Keratinocyte (primary cell): ENCODE measurements around the gene OS9. TPM values are rescaled to one million over a fixed set of nuclear protein-coding genes. Genes with fewer than 3 reads are reported as not detected.

Source experiments
- DNase-seq: peaks from one replicate; pipeline ENCODE4 v3.0.0-alpha.2; 2011; ENCODE audit warnings: low read depth, missing footprints, low spot score
- FAIRE-seq: peaks from 2 replicates; lab custom pipeline; 2011; peaks lifted over from hg19 to GRCh38; lab: Jason Lieb, UNC
- H2AFZ ChIP-seq: 2 replicates; pipeline ENCODE4 v1.6.0; 2012; ENCODE audit warnings: low read length, control low read depth, inconsistent platforms; ENCODE audit not compliant: control insufficient read depth
- H3K27ac ChIP-seq: 2 replicates; pipeline ENCODE4 v1.5.1; 2011; ENCODE audit warnings: low read length; ENCODE audit not compliant: control insufficient read depth, insufficient read depth
- H3K27me3 ChIP-seq: 3 replicates; pipeline ENCODE4 v1.6.0; 2011; ENCODE audit warnings: low read length; ENCODE audit not compliant: control insufficient read depth, insufficient read depth; ENCODE audit errors: extremely low read depth
- H3K36me3 ChIP-seq, 2 experiments: 2 replicates in 1 of 2; 3 replicates in 1 of 2; pipeline ENCODE4 v1.5.1; 2011; ENCODE audit warnings: low read length in 2 of 2, mild to moderate bottlenecking in 1 of 2; ENCODE audit not compliant: control insufficient read depth in 2 of 2, insufficient read depth in 2 of 2; ENCODE audit errors: extremely low read depth in 1 of 2
- H3K4me1 ChIP-seq: 3 replicates; pipeline ENCODE4 v1.5.1; 2011; ENCODE audit warnings: low read length; ENCODE audit not compliant: control insufficient read depth, insufficient read depth; ENCODE audit errors: extremely low read depth
- H3K4me2 ChIP-seq: 3 replicates; pipeline ENCODE4 v1.6.0; 2011; ENCODE audit warnings: low read depth, low read length; ENCODE audit not compliant: control insufficient read depth, insufficient read depth; ENCODE audit errors: extremely low read depth
- H3K4me3 ChIP-seq, 3 experiments: fragments of 200-600 bp in 1 of 3; sonication (generic) in 1 of 3; 2 replicates in 2 of 3; 3 replicates in 1 of 3; pipeline ENCODE4 v1.5.1; 2011 to 2016; ENCODE audit warnings: low read length in 3 of 3, mild to moderate bottlenecking in 3 of 3, control low read depth in 2 of 3, inconsistent platforms in 1 of 3, low read depth in 1 of 3, mixed read lengths in 1 of 3, mixed run types in 1 of 3, moderate library complexity in 1 of 3; ENCODE audit not compliant: control insufficient read depth in 2 of 3, insufficient read depth in 2 of 3; ENCODE audit errors: extremely low read depth in 1 of 3
- H3K79me2 ChIP-seq: 2 replicates; pipeline ENCODE4 v1.6.0; 2012; ENCODE audit warnings: low read length; ENCODE audit not compliant: control insufficient read depth, insufficient read depth
- H3K9ac ChIP-seq: 3 replicates; pipeline ENCODE4 v1.6.0; 2011; ENCODE audit warnings: low read length; ENCODE audit not compliant: control insufficient read depth, insufficient read depth; ENCODE audit errors: extremely low read depth
- H3K9me1 ChIP-seq: 3 replicates; pipeline ENCODE4 v1.6.0; 2011; ENCODE audit warnings: low read length; ENCODE audit not compliant: control insufficient read depth, insufficient read depth; ENCODE audit errors: extremely low read depth
- H3K9me3 ChIP-seq: 2 replicates; pipeline ENCODE4 v1.5.1; 2012; ENCODE audit warnings: low read depth, low read length; ENCODE audit not compliant: control insufficient read depth
- H4K20me1 ChIP-seq: 3 replicates; pipeline ENCODE4 v1.6.0; 2011; ENCODE audit warnings: low read length; ENCODE audit not compliant: control insufficient read depth, insufficient read depth; ENCODE audit errors: extremely low read depth
- CTCF ChIP-seq, 3 experiments: IDR thresholded peaks in 1 of 3; conservative IDR thresholded peaks in 1 of 3; optimal IDR thresholded peaks in 1 of 3; 2 replicates in 2 of 3; 3 replicates in 1 of 3; pipeline versions ENCODE3 to v1.5.1; 2011; ENCODE audit warnings: low read length in 3 of 3, mild to moderate bottlenecking in 3 of 3, moderate library complexity in 2 of 3, control low read depth in 1 of 3, inconsistent platforms in 1 of 3; ENCODE audit not compliant: insufficient read depth in 2 of 3; ENCODE audit errors: extremely low read depth in 1 of 3
- EZH2 ChIP-seq: IDR thresholded peaks from one replicate; pipeline ENCODE4 v1.6.1; 2012; ENCODE audit warnings: inconsistent platforms, mild to moderate bottlenecking, low read length, moderate library complexity
- dilution Hi-C: fragments of 300-500 bp; cut with MboI; formaldehyde crosslinking; loops from one replicate; pipeline ENCODE4 v1.7.0; 2020; ENCODE audit warnings: low sequenced_read_pairs; ENCODE audit not compliant: extremely low pct_ligation_motif_present
- polyA plus RNA-seq, 5 experiments: library from polyadenylated mRNA; depleted of rRNA in 3 of 5; stranded (reverse) in 3 of 5; stranded (forward) in 1 of 5; unstranded in 1 of 5; fragments of >200 nt; gene quantifications; 1 replicate in 1 of 5; 2 replicates in 3 of 5; 3 replicates in 1 of 5; pipeline versions ENCODE4 v1.2.1 to v1.2.3, GENCODE V29; 2011 to 2012; ENCODE audit warnings: missing spikeins in 2 of 5, low read depth in 1 of 5, low replicate concordance in 1 of 5

Gene OS9
- polyA plus RNA-seq, 1 donor (not counting 4 experiments of a cell fraction or from before 2014, with no cell fraction given), result 82.2 TPM

GRCh38 chr12:57679697-57680096, 14.2 kb upstream of the OS9 start:
- Histone ChIP-seq H3K4me1 (no peaks in the 10 kb centered on the region), H3K4me3 (no peak overlapping the region), H2AFZ (no peak overlapping the region), H3K79me2 (no peaks in the 10 kb centered on the region), H3K4me2 (no peak overlapping the region), H3K36me3 (no peaks in the 10 kb centered on the region), H3K9me1 (no peaks in the 10 kb centered on the region), H3K27ac (no peak overlapping the region), H3K9ac (no peak overlapping the region), H3K27me3 (no peaks in the 10 kb centered on the region), H3K9me3 (no peaks in the 10 kb centered on the region), H4K20me1 (no peaks in the 10 kb centered on the region)
- dilution Hi-C loops, result no loop called here
- FAIRE-seq (no peak), DNase-seq (no peak)
- TF ChIP-seq EZH2, result no peak
- no peak for TF ChIP-seq CTCF (optimal IDR thresholded peaks at IDR 0.05 in 1 of 3, IDR thresholded peaks at IDR 0.05 in 1 of 3, conservative IDR thresholded peaks at IDR 0.05 in 1 of 3; ENCODE audit: extremely low read depth in 1 of 3, insufficient read depth in 2 of 3, low read length in 3 of 3)

GRCh38 chr12:57687862-57688261, 6.1 kb upstream of the OS9 start:
- peaks cover 4% of the 10 kb centered on the region for H3K27me3 ChIP-seq
- no peak for TF ChIP-seq CTCF (optimal IDR thresholded peaks at IDR 0.05 in 1 of 3, IDR thresholded peaks at IDR 0.05 in 1 of 3, conservative IDR thresholded peaks at IDR 0.05 in 1 of 3; ENCODE audit: extremely low read depth in 1 of 3, insufficient read depth in 2 of 3, low read length in 3 of 3)

More at GRCh38 chr12:57687862-57688261, 6.1 kb upstream of the OS9 start:
- no peaks in the 10 kb centered on the region for H3K79me2 ChIP-seq
- H3K36me3 ChIP-seq, result no peaks in the 10 kb centered on the region
- H3K4me3 ChIP-seq, result no peak overlapping the region
- dilution Hi-C loops, result no loop called here
- H3K9me1 ChIP-seq, result no peaks in the 10 kb centered on the region
- H2AFZ ChIP-seq, result no peak overlapping the region
- H3K4me2 ChIP-seq, result no peak overlapping the region
- no peaks in the 10 kb centered on the region for H3K9me3 ChIP-seq
- no peak overlapping the region for H3K9ac ChIP-seq
- H3K27ac ChIP-seq, result no peak overlapping the region
- no peaks in the 10 kb centered on the region for H4K20me1 ChIP-seq
- DNase-seq (no peak), FAIRE-seq (no peak)
- no peaks in the 10 kb centered on the region for H3K4me1 ChIP-seq
